Ishikawa (cell line): ENCODE data around the gene SLC6A5.

Experiments used
- CEBPB ChIP-seq: IDR thresholded peaks from 2 replicates; pipeline ENCODE4 v1.6.1; 2012
- CREB1 ChIP-seq: IDR thresholded peaks from 2 replicates; pipeline ENCODE4 v1.6.1; 2012; ENCODE audit warnings: low read depth
- EGR1 ChIP-seq: IDR thresholded peaks from 2 replicates; pipeline ENCODE4 v1.6.1; 2012
- EP300 ChIP-seq: IDR thresholded peaks from 2 replicates; pipeline ENCODE4 v1.6.1; 2012; ENCODE audit warnings: borderline replicate concordance
- FOXM1 ChIP-seq: IDR thresholded peaks from 2 replicates; pipeline ENCODE4 v1.6.1; 2012; ENCODE audit warnings: low read depth, borderline replicate concordance
- NFIC ChIP-seq: IDR thresholded peaks from 2 replicates; pipeline ENCODE4 v1.6.1; 2012
- RAD21 ChIP-seq: IDR thresholded peaks from 2 replicates; pipeline ENCODE4 v1.6.1; 2012; ENCODE audit warnings: low read depth
- REST ChIP-seq: IDR thresholded peaks from 2 replicates; pipeline ENCODE4 v1.6.1; 2012; ENCODE audit warnings: low read depth, mild to moderate bottlenecking
- TAF1 ChIP-seq: IDR thresholded peaks from 2 replicates; pipeline ENCODE4 v1.6.1; 2012; ENCODE audit warnings: low read depth, mild to moderate bottlenecking
- TCF12 ChIP-seq: IDR thresholded peaks from 2 replicates; pipeline ENCODE4 v1.6.1; 2012; ENCODE audit warnings: low read depth
- TEAD4 ChIP-seq: IDR thresholded peaks from 2 replicates; pipeline ENCODE4 v1.6.1; 2012
- YY1 ChIP-seq: IDR thresholded peaks from 2 replicates; pipeline ENCODE4 v1.6.1; 2012; ENCODE audit warnings: low read depth
- ZBTB7A ChIP-seq: IDR thresholded peaks from 2 replicates; pipeline ENCODE4 v1.6.1; 2012; ENCODE audit warnings: low read depth
- TF ChIP-seq, protein P1 (sequence below): IDR thresholded peaks from 2 replicates; pipeline ENCODE4 v1.6.1; 2012
- TF ChIP-seq, protein P2 (sequence below): IDR thresholded peaks from 2 replicates; pipeline ENCODE4 v1.6.1; 2012

SLC6A5 gene

GRCh38 chr11:20634044-20634443 lies 34.6 kb downstream of the SLC6A5 start:
- no peak for TF ChIP-seq TAF1
- TF ChIP-seq NFIC: no peak
- TF ChIP-seq FOXM1: no peak
- no peak for TF ChIP-seq CREB1
- no peak for TF ChIP-seq ZBTB7A
- peak; percentile 17; the same call in 1 of the 2 replicates for TF ChIP-seq RAD21

DNA sequence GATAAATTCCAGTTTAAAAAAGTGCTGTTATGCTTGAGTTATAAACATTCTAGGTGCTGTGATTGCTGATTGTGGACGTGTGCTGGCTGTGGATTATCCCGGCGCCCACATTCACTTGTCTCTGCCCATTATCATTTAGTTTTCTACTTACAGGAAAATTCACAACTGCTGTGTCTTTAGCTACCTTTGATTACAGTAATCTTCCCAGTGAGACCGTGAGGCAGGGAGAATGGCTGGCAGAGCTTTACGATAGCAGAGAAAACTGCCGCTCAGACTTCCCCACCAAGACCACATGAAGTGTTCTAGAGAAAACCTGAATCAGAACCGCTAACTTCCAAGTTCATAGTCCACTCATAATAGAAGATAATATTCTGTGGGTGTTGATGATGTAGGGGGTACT lies 35.4 kb downstream of the SLC6A5 start:
- TF ChIP-seq TAF1: no peak
- TF ChIP-seq FOXM1: no peak
- no peak for TF ChIP-seq TCF12
- TF ChIP-seq REST: no peak
- no peak for TF ChIP-seq CREB1
- no peak for TF ChIP-seq NFIC
- no peak for TF ChIP-seq EGR1
- TF ChIP-seq TEAD4: no peak
- TF ChIP-seq CEBPB: no peak
- TF ChIP-seq EP300: no peak
- TF ChIP-seq YY1: no peak
- no peak for TF ChIP-seq ZBTB7A
- TF ChIP-seq, protein P1, sequence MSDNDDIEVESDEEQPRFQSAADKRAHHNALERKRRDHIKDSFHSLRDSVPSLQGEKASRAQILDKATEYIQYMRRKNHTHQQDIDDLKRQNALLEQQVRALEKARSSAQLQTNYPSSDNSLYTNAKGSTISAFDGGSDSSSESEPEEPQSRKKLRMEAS: no peak

GRCh38 chr11:20638074-20638473 lies 38.7 kb downstream of the SLC6A5 start:
- no peak for TF ChIP-seq TEAD4
- TF ChIP-seq CREB1: no peak
- TF ChIP-seq, protein P2, sequence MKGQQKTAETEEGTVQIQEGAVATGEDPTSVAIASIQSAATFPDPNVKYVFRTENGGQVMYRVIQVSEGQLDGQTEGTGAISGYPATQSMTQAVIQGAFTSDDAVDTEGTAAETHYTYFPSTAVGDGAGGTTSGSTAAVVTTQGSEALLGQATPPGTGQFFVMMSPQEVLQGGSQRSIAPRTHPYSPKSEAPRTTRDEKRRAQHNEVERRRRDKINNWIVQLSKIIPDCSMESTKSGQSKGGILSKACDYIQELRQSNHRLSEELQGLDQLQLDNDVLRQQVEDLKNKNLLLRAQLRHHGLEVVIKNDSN: no peak
- TF ChIP-seq TCF12: no peak

GRCh38 chr11:20639688-20640087 lies 40.3 kb downstream of the SLC6A5 start:
- TF ChIP-seq RAD21: no peak

- TF ChIP-seq CREB1: no peak
Measured at GRCh38 chr11:20640401-20640800, 41.0 kb downstream of the SLC6A5 start.

- TF ChIP-seq, protein P1: no peak
- TF ChIP-seq TAF1 (no peak), CEBPB (no peak), REST (no peak), EGR1 (no peak), TCF12 (no peak), TEAD4 (no peak), FOXM1 (no peak), YY1 (no peak), EP300 (no peak), CREB1 (no peak), ZBTB7A (no peak), RAD21 (no peak)
Measured at GRCh38 chr11:20644360-20644759, 45.0 kb downstream of the SLC6A5 start.

DNA sequence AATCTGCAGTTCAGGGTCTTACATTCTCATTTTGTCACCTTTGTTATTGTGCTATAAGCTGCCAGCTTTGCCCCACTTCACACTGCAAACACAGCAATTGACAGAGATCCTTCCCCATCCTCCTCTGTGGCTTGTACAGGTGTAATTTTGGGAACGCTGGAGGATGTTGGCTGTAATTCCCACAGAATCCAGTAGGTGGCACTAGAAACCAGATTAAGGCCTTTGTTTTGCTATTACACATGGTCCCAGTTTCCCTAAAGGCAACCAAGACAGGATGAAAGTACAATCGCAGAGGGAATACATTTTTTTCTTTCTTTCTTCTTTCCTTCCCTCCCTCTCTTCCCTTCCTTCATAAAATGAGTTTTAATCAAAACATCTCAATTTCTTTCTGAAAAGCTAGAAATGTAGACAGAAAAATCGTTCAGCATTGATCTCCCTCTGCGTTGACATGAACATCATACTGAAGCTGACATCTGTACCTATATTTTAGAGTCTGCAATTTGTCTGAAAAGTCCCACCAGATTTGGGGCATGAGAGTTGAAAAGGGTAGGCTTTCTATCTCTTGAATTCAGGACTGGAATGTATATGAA lies 48.7 kb downstream of the SLC6A5 start:
- TF ChIP-seq, protein P1: no peak
- no peak for TF ChIP-seq EP300
- TF ChIP-seq TCF12: no peak
- TF ChIP-seq RAD21: peak; percentile 81
- no peak for TF ChIP-seq ZBTB7A
- TF ChIP-seq NFIC: no peak
- TF ChIP-seq CEBPB: no peak
